Thyroid gland (tissue), 4 donors: Measurements from ENCODE around the gene ING4. TPM values are rescaled to one million over a fixed set of nuclear protein-coding genes. Genes with fewer than 3 reads are reported as not detected.

Experiments
- DNase-seq, 2 donors: peaks; one replicate each; pipeline ENCODE4 v3.0.0-alpha.2; 2019
- H3K27ac ChIP-seq, 3 donors: fragments of 200-600 bp; sonication (generic); 1 replicate in 2 of 3; 2 replicates in 1 of 3; pipeline ENCODE4 v1.5.1; 2016 to 2019; ENCODE audit warnings: mild to moderate bottlenecking in 1 of 3, moderate library complexity in 1 of 3
- H3K27me3 ChIP-seq: fragments of 200-600 bp; sonication (generic); one replicate; pipeline ENCODE4 v1.5.1; 2019
- H3K36me3 ChIP-seq, 2 donors: fragments of 200-600 bp; sonication (generic); one replicate each; pipeline ENCODE4 v1.5.1; 2016 to 2019
- H3K4me1 ChIP-seq, 2 donors: fragments of 200-600 bp; sonication (generic); one replicate each; pipeline ENCODE4 v1.5.1; 2017 to 2019
- H3K4me3 ChIP-seq, 3 donors: fragments of 200-600 bp; sonication (generic); replicated peaks in 1 of 3; 1 replicate in 2 of 3; 2 replicates in 1 of 3; pipeline ENCODE4 v1.5.1; 2016; ENCODE audit warnings: mild to moderate bottlenecking in 1 of 3
- H3K9me3 ChIP-seq: fragments of 200-600 bp; sonication (generic); one replicate; pipeline ENCODE4 v1.5.1; 2017
- CTCF ChIP-seq, 6 experiments: fragments of 200-600 bp in 3 of 6; fragments of 450-650 bp in 3 of 6; sonication (generic) in 3 of 6; IDR thresholded peaks; one replicate each; pipeline ENCODE4 v1.5.1; 2016 to 2019; ENCODE audit warnings: antibody characterized with exemption in 6 of 6, mild to moderate bottlenecking in 2 of 6, inconsistent platforms in 1 of 6, moderate library complexity in 1 of 6
- POLR2A ChIP-seq, 2 donors: fragments of 450-650 bp; IDR thresholded peaks; one replicate each; pipeline ENCODE4 v1.6.1; 2017; ENCODE audit warnings: antibody characterized with exemption in 2 of 2, mild to moderate bottlenecking in 2 of 2, moderate library complexity in 1 of 2
- WGBS, 2 donors: methylation state at CpG; one replicate each; pipeline ENCODE4 v1.1.5; 2017; 5-methylcytosine and 5-hydroxymethylcytosine counted together
- intact Hi-C: fragments of 100-400 bp; cut with DNase I; formaldehyde crosslinking; loops from one replicate; pipeline ENCODE4 v1.15.1; 2023
- total RNA-seq, 4 donors: library from RNA; depleted of rRNA; stranded (reverse); fragments of >200 nt; gene quantifications; one replicate each; pipeline ENCODE4 v1.2.3, GENCODE V29; 2016

The ING4 gene
- total RNA-seq, 4 donors from 2014 or later = 52.7 to 85.1 (median 67.2) TPM

GRCh38 chr12:6612652-6613014 is 50.3 kb downstream of the ING4 start:
- DNase-seq = no peak
- peak overlapping the region; percentile 90 to 98 (median 97) for H3K27ac ChIP-seq
- intact Hi-C loops = no loop called here
- no peaks in the 10 kb centered on the region for H3K27me3 ChIP-seq
- 24 to 43% methylated on average over 7 of the region's 7 CpGs for WGBS, 2 donors
- no peaks in the 10 kb centered on the region for H3K9me3 ChIP-seq
- peaks cover 23 to 34% of the 10 kb centered on the region in 2 donors for H3K4me1 ChIP-seq
- no peak for TF ChIP-seq CTCF (IDR thresholded peaks at IDR 0.05)
- no peak for TF ChIP-seq POLR2A (IDR thresholded peaks at IDR 0.05)
- H3K4me3 ChIP-seq = no peak overlapping the region
- no peaks in the 10 kb centered on the region for H3K36me3 ChIP-seq

- no peaks in the 10 kb centered on the region for H3K9me3 ChIP-seq
- H3K27ac ChIP-seq = peak overlapping the region; percentile 90 to 98 (median 97)
- intact Hi-C loops = no loop called here
- peak in 1 of 2 donors; percentile 28 for DNase-seq
- WGBS, 2 donors = 63 to 80% methylated on average over 6 of the region's 6 CpGs
- TF ChIP-seq CTCF (IDR thresholded peaks at IDR 0.05) (no peak), POLR2A (IDR thresholded peaks at IDR 0.05) (no peak)
- H3K4me3 ChIP-seq = no peak overlapping the region
- peaks cover 23 to 34% of the 10 kb centered on the region in 2 donors for H3K4me1 ChIP-seq
- H3K36me3 ChIP-seq = no peaks in the 10 kb centered on the region
- H3K27me3 ChIP-seq = no peaks in the 10 kb centered on the region
Observed at GRCh38 chr12:6612247-6612646, 50.7 kb downstream of the ING4 start.

GRCh38 chr12:6608592-6609281 is 54.2 kb downstream of the ING4 start:
- Histone ChIP-seq H3K36me3 (no peaks in the 10 kb centered on the region), H3K4me1 (peaks cover 40 to 50% of the 10 kb centered on the region in 2 donors), H3K27ac (peak overlapping the region in 1 of 3 donors; percentile 99), H3K27me3 (no peaks in the 10 kb centered on the region), H3K4me3 (no peak overlapping the region), H3K9me3 (no peaks in the 10 kb centered on the region)
- TF ChIP-seq POLR2A (IDR thresholded peaks at IDR 0.05) (no peak), CTCF (IDR thresholded peaks at IDR 0.05) (no peak)
- intact Hi-C loops = no loop called here
- DNase-seq = peak in 1 of 2 donors; percentile 25
- WGBS, 2 donors = 55 to 58% methylated on average over 8 of the region's 8 CpGs

- TF ChIP-seq POLR2A (IDR thresholded peaks at IDR 0.05) = no peak
- DNase-seq = peak; percentile 74 to 79
- Histone ChIP-seq H3K27ac (peak overlapping the region; percentile 63 to 99 (median 72)), H3K36me3 (no peaks in the 10 kb centered on the region), H3K9me3 (no peaks in the 10 kb centered on the region), H3K27me3 (no peaks in the 10 kb centered on the region), H3K4me1 (peaks cover 40 to 51% of the 10 kb centered on the region in 2 donors), H3K4me3 (no peak overlapping the region)
- 10 to 14% methylated on average over 8 of the region's 8 CpGs for WGBS, 2 donors
- intact Hi-C loops = no loop called here
Observed at GRCh38 chr12:6607751-6608591, 54.9 kb downstream of the ING4 start.

- intact Hi-C loops = no loop called here
Observed at GRCh38 chr12:6606331-6607131, 56.4 kb downstream of the ING4 start.

More at GRCh38 chr12:6606331-6607131, 56.4 kb downstream of the ING4 start:
- Histone ChIP-seq H3K36me3 (peaks cover 8 to 12% of the 10 kb centered on the region in 2 donors), H3K4me1 (peaks cover 33 to 41% of the 10 kb centered on the region in 2 donors), H3K4me3 (peak overlapping the region; percentile 69 to 96 (median 86)), H3K27me3 (no peaks in the 10 kb centered on the region), H3K9me3 (no peaks in the 10 kb centered on the region), H3K27ac (peak overlapping the region; percentile 94 to 99 (median 99))
- peak; percentile 82 to 85 for DNase-seq
- 0% methylated on average over 2 of the region's 70 CpGs; no CpG with 5 or more reads in 1 of the 2 donors for WGBS, 2 donors
- TF ChIP-seq CTCF (IDR thresholded peaks at IDR 0.05) (no peak), POLR2A (IDR thresholded peaks at IDR 0.05) (no peak)
